ENCODE measurements around the gene BBLN. TPM values are rescaled to one million over a fixed set of nuclear protein-coding genes. Genes with fewer than 3 reads are reported as not detected.
A peak's percentile ranks its signal among the peaks of the same experiment; 100 is the strongest.

Gene BBLN
- total and polyA plus RNA-seq, 11 donors, result 29.9 to 280 (median 47.3) TPM

DNA sequence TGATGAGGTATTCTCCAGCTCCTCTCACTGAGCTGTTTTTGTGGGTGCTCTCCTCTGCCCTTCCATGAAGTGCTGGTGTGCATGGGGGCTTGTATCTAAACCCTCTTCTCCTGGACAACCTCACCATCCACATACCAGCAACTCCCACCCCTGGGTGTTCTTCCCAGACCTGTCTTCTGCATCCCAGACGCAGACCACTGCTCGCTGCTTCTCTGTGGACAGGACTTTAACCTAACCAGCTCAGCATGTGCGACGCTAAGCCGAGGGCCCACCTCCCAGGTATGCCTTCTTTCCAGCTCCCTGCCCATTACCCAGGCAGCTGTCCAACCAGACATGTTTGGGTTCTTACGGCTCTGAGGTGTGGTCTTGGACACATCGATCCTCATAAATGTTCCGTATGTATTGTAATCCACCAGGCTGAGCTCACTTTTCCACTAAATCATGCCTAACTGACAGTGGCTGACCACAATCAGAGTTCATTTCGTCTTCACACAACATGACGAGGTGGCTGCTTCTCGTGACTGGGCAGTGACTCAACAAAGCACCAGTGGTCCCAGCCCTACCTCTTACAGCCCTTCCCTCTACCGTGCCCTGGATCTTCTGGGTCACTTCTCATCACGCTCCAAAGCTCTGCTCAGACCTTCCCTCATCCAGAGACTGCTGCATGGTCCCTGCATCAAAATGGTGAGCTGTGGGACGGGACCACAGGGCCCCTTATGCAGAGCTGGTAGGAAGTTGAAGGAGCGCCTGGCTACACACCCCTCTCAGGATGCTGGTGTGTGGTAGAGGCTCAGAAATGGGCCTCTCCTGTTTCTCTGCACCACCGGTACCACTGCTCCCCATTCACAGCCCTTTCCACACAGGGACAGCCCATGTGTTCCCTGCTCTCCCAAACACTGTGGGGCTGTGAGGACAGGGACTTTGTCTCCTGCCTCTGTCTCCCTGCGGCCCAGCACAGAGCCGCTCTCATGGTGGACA is 23.0 kb upstream of the BBLN start:
- Histone ChIP-seq H3K9me3 (peaks cover 0 to 4% (median 0%) of the 10 kb centered on the region in 12 donors), H3K4me1 (peaks cover 0 to 5% (median under 1%) of the 10 kb centered on the region in 12 donors), H3K27me3 (no peaks in the 10 kb centered on the region), H3K27ac (no peak overlapping the region), H3K4me3 (no peak overlapping the region), H3K36me3 (no peaks in the 10 kb centered on the region)
- DNase-seq (peak in 2 of 5 donors; percentile 3 to 11), ATAC-seq (peak in 2 of 4 donors; percentile 19 to 37)
- intact Hi-C loops (cut with DNase I), result no loop called here
- 94 to 96% (median 95%) methylated on average over 17 to 18 of the region's 18 CpGs for WGBS, 4 donors
- no peak for TF ChIP-seq POLR2A (IDR thresholded peaks at IDR 0.05)
- TF ChIP-seq, protein P1, sequence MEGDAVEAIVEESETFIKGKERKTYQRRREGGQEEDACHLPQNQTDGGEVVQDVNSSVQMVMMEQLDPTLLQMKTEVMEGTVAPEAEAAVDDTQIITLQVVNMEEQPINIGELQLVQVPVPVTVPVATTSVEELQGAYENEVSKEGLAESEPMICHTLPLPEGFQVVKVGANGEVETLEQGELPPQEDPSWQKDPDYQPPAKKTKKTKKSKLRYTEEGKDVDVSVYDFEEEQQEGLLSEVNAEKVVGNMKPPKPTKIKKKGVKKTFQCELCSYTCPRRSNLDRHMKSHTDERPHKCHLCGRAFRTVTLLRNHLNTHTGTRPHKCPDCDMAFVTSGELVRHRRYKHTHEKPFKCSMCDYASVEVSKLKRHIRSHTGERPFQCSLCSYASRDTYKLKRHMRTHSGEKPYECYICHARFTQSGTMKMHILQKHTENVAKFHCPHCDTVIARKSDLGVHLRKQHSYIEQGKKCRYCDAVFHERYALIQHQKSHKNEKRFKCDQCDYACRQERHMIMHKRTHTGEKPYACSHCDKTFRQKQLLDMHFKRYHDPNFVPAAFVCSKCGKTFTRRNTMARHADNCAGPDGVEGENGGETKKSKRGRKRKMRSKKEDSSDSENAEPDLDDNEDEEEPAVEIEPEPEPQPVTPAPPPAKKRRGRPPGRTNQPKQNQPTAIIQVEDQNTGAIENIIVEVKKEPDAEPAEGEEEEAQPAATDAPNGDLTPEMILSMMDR (IDR thresholded peaks at IDR 0.05), result no peak

DNA sequence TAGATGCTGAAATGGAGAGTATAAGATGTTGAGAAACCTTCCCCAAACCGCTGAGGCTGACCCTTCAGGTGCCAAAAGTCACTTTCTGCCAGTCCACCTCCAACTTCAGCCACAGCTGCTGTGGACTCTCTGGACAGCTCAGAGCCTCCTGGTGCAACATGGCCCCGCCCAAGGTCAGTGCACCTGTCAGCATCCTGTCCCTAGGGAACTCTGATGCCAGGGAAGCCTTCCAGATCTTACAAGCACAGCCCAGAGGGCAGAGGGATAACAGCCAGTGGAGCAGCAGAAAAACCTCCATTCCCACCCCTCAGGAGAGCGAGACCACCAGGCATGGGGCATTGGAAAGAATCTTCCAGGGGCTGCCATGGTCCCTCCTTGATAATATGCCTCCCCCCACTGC is 22.1 kb upstream of the BBLN start:
- intact Hi-C loops (cut with DNase I), result no loop called here

DNA sequence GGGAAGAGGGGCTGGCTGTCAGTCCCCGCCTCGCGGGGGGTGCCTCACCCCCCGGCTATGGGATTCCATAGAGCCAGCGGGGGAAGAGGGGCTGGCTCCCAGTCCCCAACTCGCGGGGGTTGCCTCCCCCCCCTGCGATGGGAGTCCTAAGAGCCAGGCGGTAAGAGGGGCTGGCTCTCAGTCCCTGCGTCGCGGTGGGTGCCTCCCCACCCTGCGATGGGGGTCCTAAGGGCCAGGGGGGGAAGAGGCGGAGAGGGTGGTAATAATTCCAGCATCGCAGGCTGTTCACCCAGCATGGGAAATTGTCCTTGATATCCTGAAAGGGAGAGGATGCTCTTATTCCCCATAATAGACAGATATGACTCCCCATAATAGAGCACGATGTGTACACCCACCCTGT is 20.4 kb upstream of the BBLN start:
- Histone ChIP-seq H3K27me3 (no peaks in the 10 kb centered on the region), H3K4me1 (peaks cover 0 to 16% (median 5%) of the 10 kb centered on the region in 12 donors), H3K27ac (no peak overlapping the region), H3K9me3 (no peaks in the 10 kb centered on the region), H3K36me3 (no peaks in the 10 kb centered on the region), H3K4me3 (no peak overlapping the region)
- intact Hi-C loops (cut with DNase I), result no loop called here
- TF ChIP-seq POLR2A (IDR thresholded peaks at IDR 0.05), result no peak
- TF ChIP-seq, protein P1 (IDR thresholded peaks at IDR 0.05), result no peak
- DNase-seq (peak in 2 of 5 donors; percentile 8 to 22), ATAC-seq (no peak)
- WGBS, 4 donors, result 38 to 91% (median 78%) methylated on average over 3 to 16 of the region's 16 CpGs

More for the DNA sequence above, 22.1 kb upstream of the BBLN start:
- peak in 1 of 5 donors; percentile 20 for DNase-seq
- Histone ChIP-seq H3K27me3 (no peaks in the 10 kb centered on the region), H3K9me3 (peaks cover 0 to 4% (median 0%) of the 10 kb centered on the region in 12 donors), H3K36me3 (no peaks in the 10 kb centered on the region), H3K4me3 (no peak overlapping the region), H3K4me1 (peaks cover 0 to 11% (median 0%) of the 10 kb centered on the region in 12 donors), H3K27ac (no peak overlapping the region)
- no peak for ATAC-seq
- no peak for TF ChIP-seq POLR2A (IDR thresholded peaks at IDR 0.05)
- TF ChIP-seq, protein P1 (IDR thresholded peaks at IDR 0.05), result no peak
- WGBS, 4 donors, result 83 to 90% (median 90%) methylated on average over 2 to 3 of the region's 3 CpGs

DNA sequence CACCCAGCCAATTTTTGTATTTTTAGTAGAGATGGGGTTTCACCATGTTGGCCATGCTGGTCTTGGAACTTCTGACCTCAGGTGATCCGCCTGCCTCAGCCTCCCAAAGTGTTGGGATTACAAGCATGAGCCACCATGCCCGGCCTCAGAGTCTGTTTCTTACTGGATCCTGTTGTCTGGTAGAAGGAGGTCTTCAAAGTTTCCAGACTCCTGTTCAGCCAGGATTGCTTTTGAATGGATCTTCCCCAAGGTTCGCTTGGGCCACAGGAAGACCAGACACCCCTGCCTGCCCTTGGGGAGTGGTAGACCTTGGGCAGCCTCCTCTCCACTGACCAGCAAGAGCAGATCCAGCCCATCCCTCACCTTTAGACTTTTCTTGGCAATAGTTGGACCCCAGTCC is 18.5 kb upstream of the BBLN start:
- intact Hi-C loops (cut with DNase I), result no loop called here
- H3K9me3 ChIP-seq, result no peaks in the 10 kb centered on the region
- H3K36me3 ChIP-seq, result no peaks in the 10 kb centered on the region
- no peaks in the 10 kb centered on the region for H3K27me3 ChIP-seq
- no peak for TF ChIP-seq POLR2A (IDR thresholded peaks at IDR 0.05)
- TF ChIP-seq, protein P1 (IDR thresholded peaks at IDR 0.05), result no peak
- DNase-seq, result peak in 1 of 5 donors; percentile 4
- H3K4me1 ChIP-seq, result peaks cover 0 to 16% (median 5%) of the 10 kb centered on the region in 12 donors
- H3K27ac ChIP-seq, result peak overlapping the region in 4 of 12 donors; percentile 6 to 52 (median 27)
- WGBS, 4 donors, result 95 to 99% (median 96%) methylated on average over 2 to 3 of the region's 3 CpGs
- no peak overlapping the region for H3K4me3 ChIP-seq
- no peak for ATAC-seq
